ENCODE measurements around the gene RNPEPL1.

- TF ChIP-seq FOXM1 (IDR thresholded peaks at IDR 0.05; ENCODE audit: borderline replicate concordance), result no peak
- TF ChIP-seq CTBP1 (IDR thresholded peaks at IDR 0.05; ENCODE audit: borderline replicate concordance), result no peak
- TF ChIP-seq SUZ12 (IDR thresholded peaks at IDR 0.05), result no peak
- no peak for TF ChIP-seq NFRKB (IDR thresholded peaks at IDR 0.05)
- TF ChIP-seq ELF4 (IDR thresholded peaks at IDR 0.05), result no peak
- TF ChIP-seq LEF1 (IDR thresholded peaks at IDR 0.05; ENCODE audit: borderline replicate concordance), result no peak
- TF ChIP-seq ZNF384 (IDR thresholded peaks at IDR 0.05), result no peak
- no peak for TF ChIP-seq L3MBTL2 (conservative IDR thresholded peaks at IDR 0.05)
- no peak for TF ChIP-seq PKNOX1 (IDR thresholded peaks at IDR 0.05)
- no peak for TF ChIP-seq SP1 (IDR thresholded peaks at IDR 0.05)
Measured at GRCh38 chr2:240596491-240596931, 28.2 kb downstream of the RNPEPL1 start.
